Measurements from ENCODE around the gene PLAAT5.
"Not testable (repeated sequence)": the region's sequence is repeated elsewhere in the genome, so short reads cannot be mapped to it uniquely, and the experiment has no call there.

DNA sequence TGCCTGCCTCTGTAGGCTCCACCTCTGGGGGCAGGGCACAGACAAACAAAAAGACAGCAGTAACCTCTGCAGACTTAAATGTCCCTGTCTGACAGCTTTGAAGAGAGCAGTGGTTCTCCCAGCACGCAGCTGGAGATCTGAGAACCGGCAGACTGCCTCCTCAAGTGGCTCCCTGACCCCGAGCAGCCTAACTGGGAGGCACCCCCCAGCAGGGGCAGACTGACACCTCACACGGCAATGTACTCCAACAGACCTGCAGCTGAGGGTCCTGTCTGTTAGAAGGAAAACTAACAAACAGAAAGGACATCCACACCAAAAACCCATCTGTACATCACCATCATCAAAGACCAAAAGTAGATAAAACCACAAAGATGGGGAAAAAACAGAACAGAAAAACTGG lies 55.1 kb downstream of the PLAAT5 start:
- not testable (repeated sequence) for TF ChIP-seq POLR2A (IDR thresholded peaks at IDR 0.05)
- TF ChIP-seq, protein P1, sequence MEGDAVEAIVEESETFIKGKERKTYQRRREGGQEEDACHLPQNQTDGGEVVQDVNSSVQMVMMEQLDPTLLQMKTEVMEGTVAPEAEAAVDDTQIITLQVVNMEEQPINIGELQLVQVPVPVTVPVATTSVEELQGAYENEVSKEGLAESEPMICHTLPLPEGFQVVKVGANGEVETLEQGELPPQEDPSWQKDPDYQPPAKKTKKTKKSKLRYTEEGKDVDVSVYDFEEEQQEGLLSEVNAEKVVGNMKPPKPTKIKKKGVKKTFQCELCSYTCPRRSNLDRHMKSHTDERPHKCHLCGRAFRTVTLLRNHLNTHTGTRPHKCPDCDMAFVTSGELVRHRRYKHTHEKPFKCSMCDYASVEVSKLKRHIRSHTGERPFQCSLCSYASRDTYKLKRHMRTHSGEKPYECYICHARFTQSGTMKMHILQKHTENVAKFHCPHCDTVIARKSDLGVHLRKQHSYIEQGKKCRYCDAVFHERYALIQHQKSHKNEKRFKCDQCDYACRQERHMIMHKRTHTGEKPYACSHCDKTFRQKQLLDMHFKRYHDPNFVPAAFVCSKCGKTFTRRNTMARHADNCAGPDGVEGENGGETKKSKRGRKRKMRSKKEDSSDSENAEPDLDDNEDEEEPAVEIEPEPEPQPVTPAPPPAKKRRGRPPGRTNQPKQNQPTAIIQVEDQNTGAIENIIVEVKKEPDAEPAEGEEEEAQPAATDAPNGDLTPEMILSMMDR (IDR thresholded peaks at IDR 0.05): not testable (repeated sequence)
